HL-60 (cell line): ENCODE data around the gene CHRNB1.

Experiments
- DNase-seq, 2 experiments: peaks; one replicate each; pipeline ENCODE4 v3.0.0-alpha.2; 2010 to 2020; ENCODE audit warnings: low read depth in 1 of 2, low spot score in 1 of 2
- H3K27ac ChIP-seq: fragments of 250-450 bp; sonication (Bioruptor Pico); replicated peaks from 2 replicates; pipeline ENCODE4 v1.5.1; 2020; ENCODE audit warnings: mild to moderate bottlenecking, moderate library complexity
- H3K27me3 ChIP-seq: fragments of 250-450 bp; sonication (Bioruptor Pico); 2 replicates; pipeline ENCODE4 v1.5.1; 2021; ENCODE audit warnings: mild to moderate bottlenecking, moderate library complexity; ENCODE audit not compliant: insufficient read depth, poor library complexity, severe bottlenecking
- H3K4me3 ChIP-seq: replicated peaks from 2 replicates; pipeline ENCODE4 v1.5.1; 2011; ENCODE audit warnings: mild to moderate bottlenecking, control low read depth, low read length; ENCODE audit not compliant: insufficient read depth
- CTCF ChIP-seq: IDR thresholded peaks from one replicate; pipeline ENCODE4 v1.5.1; 2011; ENCODE audit warnings: low read length, control low read depth, inconsistent platforms; ENCODE audit not compliant: insufficient read depth
- GABPA ChIP-seq: IDR thresholded peaks from 2 replicates; pipeline ENCODE4 v1.6.1; 2012; ENCODE audit warnings: low read depth
- POLR2AphosphoS5 ChIP-seq: IDR thresholded peaks from 2 replicates; pipeline ENCODE4 v1.6.1; 2012; ENCODE audit warnings: low read depth
- REST ChIP-seq: IDR thresholded peaks from 2 replicates; pipeline ENCODE4 v1.6.1; 2012; ENCODE audit warnings: low read depth; ENCODE audit not compliant: insufficient replicate concordance
- SPI1 ChIP-seq: IDR thresholded peaks from 2 replicates; pipeline ENCODE4 v1.6.1; 2012; ENCODE audit warnings: low read depth, mild to moderate bottlenecking, borderline replicate concordance

The CHRNB1 gene

GRCh38 chr17:7428557-7428956 is 16.3 kb upstream of the CHRNB1 start, which contains the start of gene SPEM3:
TSS of gene SPEM3 (plus strand) at chr17:7428857. CDS start at chr17:7428903, 46 bp downstream.
- Histone ChIP-seq H3K27ac (no peak within 1 kb of the TSS), H3K4me3 (no peak within 1 kb of the TSS), H3K27me3 (no peaks in the 10 kb centered on the region)
- no peak for TF ChIP-seq CTCF
- no peak for TF ChIP-seq GABPA
- no peak for TF ChIP-seq SPI1
- no peak for TF ChIP-seq POLR2AphosphoS5
- TF ChIP-seq REST = no peak
- no peak for DNase-seq

GRCh38 chr17:7429722-7430121 is 15.1 kb upstream of the CHRNB1 start:
- no peak overlapping the region for H3K27ac ChIP-seq
- H3K27me3 ChIP-seq = no peaks in the 10 kb centered on the region
- TF ChIP-seq POLR2AphosphoS5 = no peak
- TF ChIP-seq GABPA = no peak
- no peak for TF ChIP-seq SPI1
- TF ChIP-seq REST = no peak
- no peak for TF ChIP-seq CTCF
- DNase-seq = no peak
- no peak overlapping the region for H3K4me3 ChIP-seq

GRCh38 chr17:7431231-7431630 is 13.6 kb upstream of the CHRNB1 start:
- DNase-seq = no peak
- Histone ChIP-seq H3K4me3 (no peak overlapping the region), H3K27ac (no peak overlapping the region), H3K27me3 (no peaks in the 10 kb centered on the region)
- TF ChIP-seq POLR2AphosphoS5 (no peak), SPI1 (no peak), CTCF (no peak), GABPA (no peak), REST (no peak)
